Keratinocyte (primary cell): Measurements from ENCODE around the gene GLT8D2. TPM values are rescaled to one million over a fixed set of nuclear protein-coding genes. Genes with fewer than 3 reads are reported as not detected.
A peak's percentile ranks its signal among the peaks of the same experiment; 100 is the strongest.

Experiments
- DNase-seq: peaks from one replicate; pipeline ENCODE4 v3.0.0-alpha.2; 2011; ENCODE audit warnings: low read depth, missing footprints, low spot score
- FAIRE-seq: peaks from 2 replicates; lab custom pipeline; 2011; peaks lifted over from hg19 to GRCh38; lab: Jason Lieb, UNC
- H2AFZ ChIP-seq: 2 replicates; pipeline ENCODE4 v1.6.0; 2012; ENCODE audit warnings: low read length, control low read depth, inconsistent platforms; ENCODE audit not compliant: control insufficient read depth
- H3K27ac ChIP-seq: 2 replicates; pipeline ENCODE4 v1.5.1; 2011; ENCODE audit warnings: low read length; ENCODE audit not compliant: control insufficient read depth, insufficient read depth
- H3K27me3 ChIP-seq: 3 replicates; pipeline ENCODE4 v1.6.0; 2011; ENCODE audit warnings: low read length; ENCODE audit not compliant: control insufficient read depth, insufficient read depth; ENCODE audit errors: extremely low read depth
- H3K36me3 ChIP-seq, 2 experiments: 2 replicates in 1 of 2; 3 replicates in 1 of 2; pipeline ENCODE4 v1.5.1; 2011; ENCODE audit warnings: low read length in 2 of 2, mild to moderate bottlenecking in 1 of 2; ENCODE audit not compliant: control insufficient read depth in 2 of 2, insufficient read depth in 2 of 2; ENCODE audit errors: extremely low read depth in 1 of 2
- H3K4me1 ChIP-seq: 3 replicates; pipeline ENCODE4 v1.5.1; 2011; ENCODE audit warnings: low read length; ENCODE audit not compliant: control insufficient read depth, insufficient read depth; ENCODE audit errors: extremely low read depth
- H3K4me2 ChIP-seq: 3 replicates; pipeline ENCODE4 v1.6.0; 2011; ENCODE audit warnings: low read depth, low read length; ENCODE audit not compliant: control insufficient read depth, insufficient read depth; ENCODE audit errors: extremely low read depth
- H3K4me3 ChIP-seq, 3 experiments: fragments of 200-600 bp in 1 of 3; sonication (generic) in 1 of 3; 2 replicates in 2 of 3; 3 replicates in 1 of 3; pipeline ENCODE4 v1.5.1; 2011 to 2016; ENCODE audit warnings: low read length in 3 of 3, mild to moderate bottlenecking in 3 of 3, control low read depth in 2 of 3, inconsistent platforms in 1 of 3, low read depth in 1 of 3, mixed read lengths in 1 of 3, mixed run types in 1 of 3, moderate library complexity in 1 of 3; ENCODE audit not compliant: control insufficient read depth in 2 of 3, insufficient read depth in 2 of 3; ENCODE audit errors: extremely low read depth in 1 of 3
- H3K79me2 ChIP-seq: 2 replicates; pipeline ENCODE4 v1.6.0; 2012; ENCODE audit warnings: low read length; ENCODE audit not compliant: control insufficient read depth, insufficient read depth
- H3K9ac ChIP-seq: 3 replicates; pipeline ENCODE4 v1.6.0; 2011; ENCODE audit warnings: low read length; ENCODE audit not compliant: control insufficient read depth, insufficient read depth; ENCODE audit errors: extremely low read depth
- H3K9me1 ChIP-seq: 3 replicates; pipeline ENCODE4 v1.6.0; 2011; ENCODE audit warnings: low read length; ENCODE audit not compliant: control insufficient read depth, insufficient read depth; ENCODE audit errors: extremely low read depth
- H3K9me3 ChIP-seq: 2 replicates; pipeline ENCODE4 v1.5.1; 2012; ENCODE audit warnings: low read depth, low read length; ENCODE audit not compliant: control insufficient read depth
- H4K20me1 ChIP-seq: 3 replicates; pipeline ENCODE4 v1.6.0; 2011; ENCODE audit warnings: low read length; ENCODE audit not compliant: control insufficient read depth, insufficient read depth; ENCODE audit errors: extremely low read depth
- CTCF ChIP-seq, 3 experiments: IDR thresholded peaks in 1 of 3; conservative IDR thresholded peaks in 1 of 3; optimal IDR thresholded peaks in 1 of 3; 2 replicates in 2 of 3; 3 replicates in 1 of 3; pipeline versions ENCODE3 to v1.5.1; 2011; ENCODE audit warnings: low read length in 3 of 3, mild to moderate bottlenecking in 3 of 3, moderate library complexity in 2 of 3, control low read depth in 1 of 3, inconsistent platforms in 1 of 3; ENCODE audit not compliant: insufficient read depth in 2 of 3; ENCODE audit errors: extremely low read depth in 1 of 3
- EZH2 ChIP-seq: IDR thresholded peaks from one replicate; pipeline ENCODE4 v1.6.1; 2012; ENCODE audit warnings: inconsistent platforms, mild to moderate bottlenecking, low read length, moderate library complexity
- dilution Hi-C: fragments of 300-500 bp; cut with MboI; formaldehyde crosslinking; loops from one replicate; pipeline ENCODE4 v1.7.0; 2020; ENCODE audit warnings: low sequenced_read_pairs; ENCODE audit not compliant: extremely low pct_ligation_motif_present
- polyA plus RNA-seq, 5 experiments: library from polyadenylated mRNA; depleted of rRNA in 3 of 5; stranded (reverse) in 3 of 5; stranded (forward) in 1 of 5; unstranded in 1 of 5; fragments of >200 nt; gene quantifications; 1 replicate in 1 of 5; 2 replicates in 3 of 5; 3 replicates in 1 of 5; pipeline versions ENCODE4 v1.2.1 to v1.2.3, GENCODE V29; 2011 to 2012; ENCODE audit warnings: missing spikeins in 2 of 5, low read depth in 1 of 5, low replicate concordance in 1 of 5

GLT8D2 gene
- polyA plus RNA-seq, 1 donor (not counting 4 experiments of a cell fraction or from before 2014, with no cell fraction given): 1.4 TPM

GRCh38 chr12:103973909-103974308 lies 76.1 kb downstream of the GLT8D2 start:
- H2AFZ ChIP-seq: no peak overlapping the region
- H4K20me1 ChIP-seq: peaks cover 11% of the 10 kb centered on the region
- no peak overlapping the region for H3K4me3 ChIP-seq
- H3K4me2 ChIP-seq: no peak overlapping the region
- peaks cover 90% of the 10 kb centered on the region for H3K79me2 ChIP-seq
- H3K36me3 ChIP-seq: peaks cover 9 to 12% of the 10 kb centered on the region in 2 experiments
- H3K4me1 ChIP-seq: peaks cover 8% of the 10 kb centered on the region
- DNase-seq: no peak
- TF ChIP-seq CTCF (optimal IDR thresholded peaks at IDR 0.05 in 1 of 3, IDR thresholded peaks at IDR 0.05 in 1 of 3, conservative IDR thresholded peaks at IDR 0.05 in 1 of 3; ENCODE audit: extremely low read depth in 1 of 3, insufficient read depth in 2 of 3, low read length in 3 of 3) (no peak), EZH2 (no peak)
- no peak for FAIRE-seq
- dilution Hi-C loops: no loop called here
- H3K27me3 ChIP-seq: no peaks in the 10 kb centered on the region
- H3K27ac ChIP-seq: no peak overlapping the region
- H3K9me1 ChIP-seq: no peaks in the 10 kb centered on the region
- no peaks in the 10 kb centered on the region for H3K9me3 ChIP-seq
- H3K9ac ChIP-seq: no peak overlapping the region

- no peaks in the 10 kb centered on the region for H3K9me3 ChIP-seq
- peak overlapping the region; percentile 28 for H3K4me2 ChIP-seq
- H3K27ac ChIP-seq: no peak overlapping the region
- peaks cover 24% of the 10 kb centered on the region for H3K4me1 ChIP-seq
- no peak for FAIRE-seq
- H3K9ac ChIP-seq: no peak overlapping the region
- DNase-seq: no peak
- peaks cover 11% of the 10 kb centered on the region for H4K20me1 ChIP-seq
- TF ChIP-seq CTCF (optimal IDR thresholded peaks at IDR 0.05 in 1 of 3, IDR thresholded peaks at IDR 0.05 in 1 of 3, conservative IDR thresholded peaks at IDR 0.05 in 1 of 3; ENCODE audit: extremely low read depth in 1 of 3, insufficient read depth in 2 of 3, low read length in 3 of 3) (no peak), EZH2 (no peak)
- dilution Hi-C loops: no loop called here
- peaks cover 5 to 9% of the 10 kb centered on the region in 2 experiments for H3K36me3 ChIP-seq
- no peaks in the 10 kb centered on the region for H3K9me1 ChIP-seq
- no peaks in the 10 kb centered on the region for H3K27me3 ChIP-seq
- no peak overlapping the region for H2AFZ ChIP-seq
- peaks cover 96% of the 10 kb centered on the region for H3K79me2 ChIP-seq
- no peak overlapping the region for H3K4me3 ChIP-seq
Measured at GRCh38 chr12:103969391-103969790, 80.6 kb downstream of the GLT8D2 start.
